Effector CD8-positive, alpha-beta T cell (primary cell): ENCODE measurements around the gene CGB5.
"Not testable (repeated sequence)": the region's sequence is repeated elsewhere in the genome, so short reads cannot be mapped to it uniquely, and the experiment has no call there.

Source experiments
- DNase-seq: peaks from one replicate; lab custom pipeline; 2025; lab: John Stamatoyannopoulos, UW

The CGB5 gene

GRCh38 chr19:49056902-49057596, 13.4 kb downstream of the CGB5 start:
- DNase-seq, result not testable (repeated sequence)

DNA sequence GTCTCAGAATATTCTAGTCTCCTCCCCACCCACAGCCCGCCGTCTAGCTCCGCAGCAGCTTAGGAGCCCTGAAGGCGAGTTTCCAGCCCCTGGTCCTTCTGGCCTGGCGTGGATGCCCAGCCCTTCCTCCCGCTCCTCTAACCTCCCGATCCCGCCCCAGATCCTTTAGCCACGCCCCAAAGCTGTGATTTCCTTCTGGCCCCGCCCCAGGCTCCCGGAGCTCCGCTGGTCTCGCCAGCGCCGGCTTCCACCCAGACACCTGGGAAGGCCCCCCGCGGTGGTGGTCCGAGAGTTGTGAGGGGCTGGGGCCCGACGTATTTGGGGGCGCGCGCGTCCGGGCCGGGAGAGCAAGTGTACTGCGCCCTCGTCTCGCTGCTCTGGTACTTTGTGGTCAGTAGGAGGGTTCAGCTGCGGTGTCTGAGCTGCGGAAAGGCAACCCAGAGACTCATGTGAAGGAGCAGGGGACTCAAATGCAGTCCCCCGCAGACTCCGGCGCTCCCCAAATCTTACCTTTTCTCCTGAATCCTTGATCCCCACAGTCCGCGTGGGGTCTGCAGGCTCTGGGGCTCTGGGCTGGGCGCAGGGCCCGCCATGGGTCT, 14.1 kb downstream of the CGB5 start, which contains the start of gene CGB7:
CGB7 (minus strand) TSS at position 114 of the 599 bp plus-strand sequence. CDS start 2,374 bp downstream, outside the sequence.
- peak; percentile 27 for DNase-seq

GRCh38 chr19:49058562-49058961, 14.9 kb downstream of the CGB5 start:
- no peak for DNase-seq

DNA sequence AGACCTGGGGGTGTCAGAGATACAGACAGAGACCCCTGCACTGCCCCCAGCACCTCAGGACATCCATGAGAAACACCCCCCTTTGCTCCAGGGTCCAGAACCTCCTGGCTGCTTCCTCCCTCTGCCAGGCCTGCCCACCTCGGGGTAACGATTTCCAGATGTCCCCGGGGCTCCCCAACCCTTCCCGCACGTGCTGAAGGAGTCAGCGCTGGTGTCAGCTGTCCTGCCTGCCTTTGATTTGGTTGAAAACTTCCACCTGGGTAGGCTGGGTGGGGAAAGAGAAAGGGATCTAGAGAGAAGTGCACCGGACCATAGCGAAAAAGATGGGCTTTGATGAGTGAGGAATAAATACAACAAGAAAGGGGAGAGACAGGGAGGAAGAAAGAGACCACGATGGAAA, 15.4 kb downstream of the CGB5 start:
- DNase-seq, result no peak

DNA sequence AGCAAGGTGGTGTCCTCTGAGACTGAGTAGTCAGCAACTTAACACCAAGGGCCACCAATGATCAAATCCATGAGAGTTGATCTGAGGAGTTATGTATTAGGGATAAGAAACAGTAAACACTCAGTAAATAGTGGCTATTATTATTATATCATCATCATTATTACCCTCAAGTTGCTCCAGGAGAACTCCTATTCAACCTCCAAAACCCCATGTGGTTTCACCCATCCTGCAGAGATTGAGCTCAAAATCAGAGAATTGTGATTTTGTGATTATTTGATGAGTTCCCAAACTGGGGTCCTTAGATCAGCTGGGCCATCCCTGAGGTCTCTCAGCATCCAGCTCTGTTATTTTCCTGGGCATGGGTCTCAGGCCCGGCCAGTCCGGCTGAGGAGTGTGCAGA, 17.4 kb downstream of the CGB5 start:
- DNase-seq, result no peak

DNA sequence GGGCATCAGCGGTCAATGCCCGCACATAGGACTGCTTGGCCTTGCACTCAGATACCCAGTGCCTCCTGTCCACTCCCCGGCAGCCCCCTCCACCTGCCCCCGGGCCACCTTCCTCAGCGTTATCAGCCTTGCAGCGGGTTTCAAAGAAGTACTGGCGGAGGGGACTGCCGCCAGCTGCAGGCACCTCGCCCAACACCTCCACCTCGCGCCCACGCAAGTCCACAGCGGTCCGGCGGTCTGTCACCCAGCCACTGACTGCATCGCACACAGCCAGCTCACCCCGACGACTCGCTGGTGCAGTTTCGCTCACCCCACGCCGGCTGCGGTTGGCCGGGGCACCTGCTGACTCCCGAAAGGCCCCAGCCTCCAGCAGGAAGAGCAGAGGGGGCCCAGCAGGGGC, 17.8 kb downstream of the CGB5 start:
- DNase-seq, result no peak

DNA sequence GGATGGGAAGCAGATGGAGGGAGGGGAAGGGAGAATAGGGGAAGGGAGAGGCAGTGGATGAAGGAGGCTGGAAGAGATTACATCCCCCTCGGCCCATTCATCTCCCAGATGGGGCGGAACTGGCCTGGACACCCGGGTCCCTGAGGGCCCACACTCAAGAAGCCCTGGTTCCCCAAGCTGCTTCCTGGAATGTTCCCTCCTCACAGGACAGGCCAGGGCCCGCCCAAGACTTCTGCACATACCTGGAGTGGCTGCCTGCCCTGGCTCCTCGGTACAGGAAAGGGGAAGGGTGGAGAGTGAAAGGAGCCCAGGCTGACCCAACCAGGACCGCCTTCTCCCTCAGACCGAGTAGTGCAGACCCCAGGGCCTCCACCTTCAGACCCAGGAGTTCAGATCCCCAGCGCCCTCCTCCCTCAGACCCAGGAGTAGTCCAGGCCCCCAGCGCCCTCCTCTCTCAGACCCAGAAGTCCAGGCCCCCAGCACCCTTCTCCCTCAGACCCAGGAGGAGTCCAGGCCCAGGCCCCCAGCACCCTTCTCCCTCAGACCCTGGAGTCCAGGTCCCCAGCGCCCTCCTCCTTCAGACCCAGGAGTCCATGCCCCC, 20.5 kb downstream of the CGB5 start:
- no peak for DNase-seq

DNA sequence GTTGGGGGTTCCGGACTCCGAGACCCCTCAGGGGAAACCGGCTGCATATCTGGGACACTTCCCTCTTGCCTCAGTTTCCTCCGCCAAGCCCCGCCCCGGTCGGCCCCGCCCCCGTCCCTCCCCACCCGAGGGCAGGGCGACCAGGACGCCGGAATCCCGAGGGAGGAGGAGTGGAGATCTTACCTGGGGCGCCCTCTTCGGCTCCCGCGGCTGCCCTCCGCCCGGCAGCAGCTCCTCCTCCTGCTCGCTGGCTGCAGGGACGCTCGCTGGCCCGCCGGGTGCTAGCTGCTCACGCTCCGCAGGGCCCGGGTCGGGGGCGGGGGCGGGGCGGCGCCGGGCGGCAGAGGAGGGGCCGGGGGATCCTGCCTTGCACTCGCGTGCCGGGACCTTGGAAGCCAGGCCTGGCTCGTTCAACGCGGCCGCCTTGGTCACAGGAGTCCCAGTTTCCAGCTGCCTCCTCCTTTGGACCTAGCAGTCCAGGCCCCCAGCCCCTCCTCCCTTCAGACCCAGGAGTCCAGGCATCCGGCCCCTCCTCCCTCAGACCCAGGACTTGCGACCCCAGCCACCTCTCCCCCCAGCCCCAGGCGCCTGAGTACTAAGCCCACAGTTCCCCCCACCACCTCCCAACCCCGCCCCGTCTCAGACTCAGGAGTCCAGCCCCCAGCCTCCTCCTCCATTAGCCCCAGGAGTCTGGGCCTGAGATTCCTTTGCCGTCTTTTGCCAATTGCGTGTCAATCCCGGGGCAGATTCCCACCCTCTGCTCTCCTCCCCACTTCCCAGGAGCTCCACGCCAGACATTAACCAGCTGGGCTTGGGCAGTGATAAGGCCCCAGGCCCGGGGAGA, 21.3 kb downstream of the CGB5 start, which contains the start of gene NTF4:
NTF4 (minus strand) TSS at position 51 of the 844 bp plus-strand sequence. CDS start 2,821 bp downstream, outside the sequence.
- no peak for DNase-seq

DNA sequence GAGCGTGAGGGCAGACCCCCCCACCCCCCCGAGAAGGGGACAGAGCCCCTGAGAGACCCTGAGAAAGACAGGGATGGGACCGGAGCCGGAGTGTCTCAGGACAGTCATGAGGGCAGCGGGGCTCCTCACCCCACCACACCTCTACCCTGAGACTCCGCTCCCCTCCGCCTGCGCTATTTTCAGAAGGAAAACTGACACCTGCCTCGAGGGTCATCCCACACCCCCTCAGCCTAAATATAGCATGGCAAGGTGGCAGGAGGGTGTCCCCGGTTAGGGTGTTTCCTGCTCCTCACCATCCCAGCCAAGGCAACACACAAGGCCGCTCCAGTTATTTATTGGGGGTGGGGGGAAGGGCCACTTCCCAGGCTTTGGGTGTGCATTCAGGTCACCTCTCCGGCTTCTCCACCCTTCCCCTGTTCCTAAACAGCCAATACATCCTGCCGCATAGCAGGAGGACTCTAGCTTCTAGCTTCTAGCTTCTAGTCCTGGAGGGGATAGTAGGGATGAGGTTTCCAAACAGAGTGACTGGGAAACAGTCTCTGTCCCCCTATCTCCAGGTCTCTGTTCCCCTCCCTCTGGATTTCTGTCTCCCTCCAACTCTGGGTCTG, 22.4 kb downstream of the CGB5 start:
- DNase-seq, result no peak

- no peak for DNase-seq
Measured at GRCh38 chr19:49067554-49067953, 23.9 kb downstream of the CGB5 start.

GRCh38 chr19:49069026-49069425, 25.4 kb downstream of the CGB5 start:
- no peak for DNase-seq

GRCh38 chr19:49070416-49070815, 26.8 kb downstream of the CGB5 start:
- no peak for DNase-seq

- no peak for DNase-seq
Measured at GRCh38 chr19:49071860-49072547, 28.4 kb downstream of the CGB5 start.

GRCh38 chr19:49073514-49074378, 30.1 kb downstream of the CGB5 start:
- no peak for DNase-seq

DNA sequence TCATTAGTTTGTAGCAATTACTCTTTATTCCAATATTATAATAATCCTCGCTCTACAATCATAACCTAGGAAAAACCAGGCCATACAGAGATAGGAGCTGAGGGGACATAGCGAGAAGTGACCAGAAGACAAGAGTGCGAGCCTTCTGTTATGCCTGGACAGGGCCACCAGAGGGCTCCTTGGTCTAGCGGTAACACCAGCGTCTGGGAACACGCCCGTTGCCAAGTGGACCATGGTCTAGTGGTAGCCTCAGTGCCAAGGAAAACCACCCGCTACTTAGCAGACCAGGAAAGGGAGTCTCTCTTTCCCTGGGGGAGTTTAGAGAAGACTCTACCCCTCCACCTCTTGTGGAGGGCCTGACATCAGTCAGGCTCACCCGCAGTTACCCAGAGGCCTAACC, 31.2 kb downstream of the CGB5 start:
- not testable (repeated sequence) for DNase-seq

- DNase-seq, result no peak
Measured at GRCh38 chr19:49080392-49080791, 36.7 kb downstream of the CGB5 start.

DNA sequence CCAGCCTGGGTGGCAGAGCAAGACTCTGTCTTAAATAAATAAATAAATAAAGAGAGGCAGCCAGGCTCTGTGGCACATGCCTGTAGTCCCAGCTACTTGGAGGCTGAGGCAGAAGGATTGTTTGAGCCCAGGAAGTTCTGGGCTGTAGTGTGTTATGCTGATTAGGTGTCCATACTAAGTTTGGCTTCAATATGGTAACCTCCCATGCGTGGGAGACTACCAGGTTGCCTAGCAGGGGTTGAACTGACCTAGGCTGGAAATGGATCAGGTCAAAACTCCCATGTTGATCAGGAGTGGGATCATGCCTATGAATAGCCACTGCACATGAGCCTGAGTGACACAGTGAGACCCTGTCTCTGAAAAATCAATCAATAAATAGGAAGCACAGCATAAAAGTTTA, 37.6 kb downstream of the CGB5 start:
- no peak for DNase-seq

DNA sequence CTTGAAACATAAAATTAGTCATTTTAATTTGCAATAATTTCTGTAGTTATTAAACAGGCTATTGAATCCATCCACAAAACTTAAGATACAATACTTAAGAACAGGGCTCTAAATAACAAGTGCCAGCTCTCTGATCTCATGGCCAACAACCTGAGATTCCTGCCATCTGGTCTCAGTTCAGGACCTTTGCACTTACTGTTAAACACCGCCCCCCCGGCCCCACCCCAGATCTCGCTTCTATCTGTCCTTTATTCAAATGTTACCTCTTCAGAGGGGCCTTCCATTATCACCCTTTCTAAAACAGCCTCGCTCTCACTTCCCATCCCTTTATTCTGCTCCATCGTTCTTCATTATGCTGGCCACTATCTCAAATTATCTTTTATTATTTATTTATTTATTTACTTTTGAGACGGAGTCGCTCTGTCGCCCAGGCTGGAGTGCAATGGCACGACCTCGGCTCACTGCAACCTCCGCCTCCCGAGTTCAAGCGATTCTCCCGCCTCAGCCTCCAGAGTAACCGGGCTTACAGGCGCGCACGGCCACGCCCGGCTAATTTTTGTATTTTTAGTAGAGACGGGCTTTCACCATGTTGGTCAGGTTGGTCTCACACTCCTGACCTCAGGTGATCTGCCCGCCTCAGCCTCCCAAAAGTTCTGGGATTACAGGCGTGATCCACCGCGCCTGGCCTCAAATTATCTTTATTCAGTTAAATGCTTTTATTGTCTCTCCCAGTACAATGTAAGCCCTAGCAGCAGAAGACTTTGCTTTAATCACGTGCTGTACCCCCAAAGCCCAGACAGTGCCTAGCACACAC, 40.8 kb downstream of the CGB5 start:
- no peak for DNase-seq
